GM23338 (cell line): ENCODE measurements around the gene WNK2. TPM values are rescaled to one million over a fixed set of nuclear protein-coding genes. Genes with fewer than 3 reads are reported as not detected.

Experiments used
- ATAC-seq: fragments of 200-7000 bp; cut with Tn5 transposase; 3 replicates; pipeline ENCODE4 v1.9.1; 2020
- DNase-seq: peaks from one replicate; pipeline ENCODE4 v3.0.0-alpha.2; 2015; ENCODE audit warnings: low spot score
- H2AFZ ChIP-seq: fragments of 200-600 bp; sonication (generic); 2 replicates; pipeline ENCODE4 v1.8.0; 2016; ENCODE audit warnings: antibody characterized with exemption, mild to moderate bottlenecking, moderate library complexity
- H3F3A ChIP-seq: fragments of 200-600 bp; sonication (generic); replicated peaks from 2 replicates; pipeline ENCODE4 v1.8.0; 2017; ENCODE audit warnings: antibody characterized with exemption, mixed run types, low read depth
- H3K27ac ChIP-seq: fragments of 200-600 bp; sonication (generic); 2 replicates; pipeline ENCODE4 v1.6.1; 2016; ENCODE audit warnings: low read depth
- H3K27me3 ChIP-seq: fragments of 200-600 bp; sonication (generic); 2 replicates; pipeline ENCODE4 v1.8.0; 2016; ENCODE audit warnings: mild to moderate bottlenecking, mixed run types, moderate library complexity; ENCODE audit not compliant: insufficient read depth
- H3K36me3 ChIP-seq: fragments of 200-600 bp; sonication (generic); 2 replicates; pipeline ENCODE4 v1.8.0; 2016; ENCODE audit warnings: mild to moderate bottlenecking; ENCODE audit not compliant: insufficient read depth
- H3K4me1 ChIP-seq: fragments of 200-600 bp; sonication (generic); 2 replicates; pipeline ENCODE4 v1.8.0; 2016; ENCODE audit warnings: mild to moderate bottlenecking, moderate library complexity; ENCODE audit not compliant: insufficient read depth
- H3K4me2 ChIP-seq: fragments of 200-600 bp; sonication (generic); 2 replicates; pipeline ENCODE4 v1.7.1; 2017; ENCODE audit warnings: mixed run types
- H3K4me3 ChIP-seq: fragments of 200-600 bp; sonication (generic); 2 replicates; pipeline ENCODE4 v1.6.1; 2016; ENCODE audit warnings: mixed run types
- H3K79me2 ChIP-seq: fragments of 200-600 bp; sonication (generic); replicated peaks from 2 replicates; pipeline ENCODE4 v1.8.0; 2017; ENCODE audit warnings: mild to moderate bottlenecking; ENCODE audit not compliant: insufficient read depth
- H3K9me2 ChIP-seq: fragments of 200-600 bp; sonication (generic); 2 replicates; pipeline ENCODE4 v1.8.0; 2017; ENCODE audit not compliant: insufficient read depth
- H4K20me1 ChIP-seq: fragments of 200-600 bp; sonication (generic); replicated peaks from 2 replicates; pipeline ENCODE4 v1.8.0; 2017; ENCODE audit warnings: mild to moderate bottlenecking; ENCODE audit not compliant: insufficient read depth
- H3K27ac Mint-ChIP-seq: 2 replicates; pipeline ENCODE4 v1.8.0; 2020; ENCODE audit warnings: inconsistent platforms, mild to moderate bottlenecking, moderate library complexity, mixed read lengths
- H3K27me3 Mint-ChIP-seq: 3 replicates; pipeline ENCODE4 v1.8.0; 2022; ENCODE audit warnings: low read depth, mild to moderate bottlenecking, moderate library complexity, mixed read lengths, inconsistent platforms; ENCODE audit not compliant: insufficient read depth, poor library complexity
- H3K36me3 Mint-ChIP-seq: 3 replicates; pipeline ENCODE4 v1.8.0; 2021; ENCODE audit warnings: low read depth, mild to moderate bottlenecking, inconsistent platforms, moderate library complexity, mixed read lengths
- H3K4me1 Mint-ChIP-seq: 3 replicates; pipeline ENCODE4 v1.8.0; 2020; ENCODE audit warnings: mild to moderate bottlenecking, inconsistent platforms, mixed read lengths
- H3K4me3 Mint-ChIP-seq: 3 replicates; pipeline ENCODE4 v1.8.0; 2021; ENCODE audit warnings: moderate library complexity, mild to moderate bottlenecking, inconsistent platforms, mixed read lengths
- H3K9me3 Mint-ChIP-seq: 3 replicates; pipeline ENCODE4 v1.8.0; 2020; ENCODE audit warnings: moderate library complexity, mild to moderate bottlenecking, inconsistent platforms, mixed read lengths
- EZH2 ChIP-seq: fragments of 200-600 bp; sonication (generic); IDR thresholded peaks from one replicate; pipeline ENCODE4 v1.8.0; 2017; ENCODE audit warnings: antibody characterized with exemption, mild to moderate bottlenecking, low read depth; ENCODE audit not compliant: unreplicated experiment
- EZH2phosphoT487 ChIP-seq: fragments of 200-600 bp; sonication (generic); IDR thresholded peaks from one replicate; pipeline ENCODE4 v1.8.1; 2018; ENCODE audit warnings: antibody characterized with exemption; ENCODE audit not compliant: unreplicated experiment
- JUNB ChIP-seq: IDR thresholded peaks from one replicate; pipeline ENCODE4 v1.6.1; 2016; ENCODE audit warnings: antibody characterized with exemption; ENCODE audit not compliant: unreplicated experiment
- NANOG ChIP-seq: IDR thresholded peaks from 2 replicates; pipeline ENCODE4 v1.6.1; 2016; ENCODE audit warnings: antibody characterized with exemption, borderline replicate concordance
- POLR2AphosphoS5 ChIP-seq: IDR thresholded peaks from 2 replicates; pipeline ENCODE4 v1.6.1; 2016; ENCODE audit warnings: antibody characterized with exemption, low read depth
- STAT1 ChIP-seq: IDR thresholded peaks from one replicate; pipeline ENCODE4 v1.6.1; 2016; ENCODE audit warnings: antibody characterized with exemption; ENCODE audit not compliant: unreplicated experiment
- ZNF114 ChIP-seq: fragments of 250-450 bp; sonication (Bioruptor Pico); IDR thresholded peaks from 2 replicates; pipeline ENCODE4 v1.5.0; 2020; ENCODE audit warnings: mild to moderate bottlenecking, moderate library complexity
- polyA plus RNA-seq: library from polyadenylated mRNA; unstranded; fragments of >200 nt; fragmentation: Nextera tagmentation; extraction: Ambion mirVana; gene quantifications from 2 replicates; pipeline ENCODE4 v1.2.1, GENCODE V29; 2016
- total RNA-seq: library from RNA; depleted of rRNA; stranded (reverse); fragments of >200 nt; shearing (Covaris generic); gene quantifications from 2 replicates; pipeline ENCODE4 v1.2.3, GENCODE V29; 2014
- TF ChIP-seq, protein P1 (sequence below), 2 experiments: fragments of 200-600 bp in 1 of 2; sonication (generic) in 1 of 2; conservative IDR thresholded peaks; 2 replicates each; pipeline versions ENCODE4 v1.5.1 to v1.6.1; 2016 to 2017; ENCODE audit warnings: antibody characterized with exemption in 2 of 2, low read depth in 2 of 2, mild to moderate bottlenecking in 2 of 2, moderate library complexity in 1 of 2
- TF ChIP-seq, protein P2 (sequence below): IDR thresholded peaks from one replicate; pipeline ENCODE4 v1.6.1; 2018; ENCODE audit warnings: antibody characterized with exemption; ENCODE audit not compliant: unreplicated experiment
- TF ChIP-seq, protein P3 (sequence below): IDR thresholded peaks from 2 replicates; pipeline ENCODE4 v1.6.1; 2016; ENCODE audit warnings: antibody characterized with exemption

The WNK2 gene
- total and polyA plus RNA-seq, 2 experiments from 2014 or later: 56.4 to 102 TPM

DNA sequence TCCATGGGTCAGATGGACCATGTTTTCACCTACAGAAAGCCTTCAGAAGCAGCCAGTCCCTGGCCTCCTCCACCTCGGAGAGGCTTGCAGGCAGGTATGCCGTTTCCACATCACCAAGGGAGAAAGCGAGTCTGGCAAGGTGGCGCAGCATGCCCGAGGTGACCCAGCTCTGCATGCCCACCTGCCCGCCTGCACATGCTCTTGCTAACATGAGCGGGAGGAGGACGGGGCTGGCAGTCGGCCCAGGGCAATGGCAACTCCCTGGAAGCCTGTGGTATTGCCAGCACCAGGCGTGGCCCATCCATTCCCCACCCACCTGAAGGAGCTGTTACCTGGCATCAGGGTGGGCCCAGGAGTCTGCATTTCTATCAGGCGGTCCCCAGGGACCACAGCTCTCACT lies 46.6 kb upstream of the WNK2 start:
- Histone ChIP-seq H3K36me3 (no peaks in the 10 kb centered on the region), H2AFZ (no peak overlapping the region), H3K4me2 (no peak overlapping the region), H4K20me1 (0 out of 2 replicates have a peak, but pooled peaks cover 6% of the 10 kb centered on the region), H3K27ac (no peak overlapping the region), H3F3A (no peaks in the 10 kb centered on the region), H3K27me3 (peaks cover 9% of the 10 kb centered on the region), H3K4me3 (no peak overlapping the region), H3K79me2 (no peaks in the 10 kb centered on the region), H3K4me1 (peaks cover 12% of the 10 kb centered on the region), H3K9me2 (no peaks in the 10 kb centered on the region)
- H3K27me3 Mint-ChIP-seq: peaks cover 19% of the 10 kb centered on the region
- no peaks in the 10 kb centered on the region for H3K9me3 Mint-ChIP-seq
- ATAC-seq (no peak), DNase-seq (no peak)
- H3K36me3 Mint-ChIP-seq: no peaks in the 10 kb centered on the region; the same call in 2 of the 3 replicates
- no peak overlapping the region for H3K4me3 Mint-ChIP-seq
- TF ChIP-seq, protein P1, sequence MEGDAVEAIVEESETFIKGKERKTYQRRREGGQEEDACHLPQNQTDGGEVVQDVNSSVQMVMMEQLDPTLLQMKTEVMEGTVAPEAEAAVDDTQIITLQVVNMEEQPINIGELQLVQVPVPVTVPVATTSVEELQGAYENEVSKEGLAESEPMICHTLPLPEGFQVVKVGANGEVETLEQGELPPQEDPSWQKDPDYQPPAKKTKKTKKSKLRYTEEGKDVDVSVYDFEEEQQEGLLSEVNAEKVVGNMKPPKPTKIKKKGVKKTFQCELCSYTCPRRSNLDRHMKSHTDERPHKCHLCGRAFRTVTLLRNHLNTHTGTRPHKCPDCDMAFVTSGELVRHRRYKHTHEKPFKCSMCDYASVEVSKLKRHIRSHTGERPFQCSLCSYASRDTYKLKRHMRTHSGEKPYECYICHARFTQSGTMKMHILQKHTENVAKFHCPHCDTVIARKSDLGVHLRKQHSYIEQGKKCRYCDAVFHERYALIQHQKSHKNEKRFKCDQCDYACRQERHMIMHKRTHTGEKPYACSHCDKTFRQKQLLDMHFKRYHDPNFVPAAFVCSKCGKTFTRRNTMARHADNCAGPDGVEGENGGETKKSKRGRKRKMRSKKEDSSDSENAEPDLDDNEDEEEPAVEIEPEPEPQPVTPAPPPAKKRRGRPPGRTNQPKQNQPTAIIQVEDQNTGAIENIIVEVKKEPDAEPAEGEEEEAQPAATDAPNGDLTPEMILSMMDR (conservative IDR thresholded peaks at IDR 0.05; ENCODE audit: low read depth in 2 of 2): no peak
- TF ChIP-seq, protein P2, sequence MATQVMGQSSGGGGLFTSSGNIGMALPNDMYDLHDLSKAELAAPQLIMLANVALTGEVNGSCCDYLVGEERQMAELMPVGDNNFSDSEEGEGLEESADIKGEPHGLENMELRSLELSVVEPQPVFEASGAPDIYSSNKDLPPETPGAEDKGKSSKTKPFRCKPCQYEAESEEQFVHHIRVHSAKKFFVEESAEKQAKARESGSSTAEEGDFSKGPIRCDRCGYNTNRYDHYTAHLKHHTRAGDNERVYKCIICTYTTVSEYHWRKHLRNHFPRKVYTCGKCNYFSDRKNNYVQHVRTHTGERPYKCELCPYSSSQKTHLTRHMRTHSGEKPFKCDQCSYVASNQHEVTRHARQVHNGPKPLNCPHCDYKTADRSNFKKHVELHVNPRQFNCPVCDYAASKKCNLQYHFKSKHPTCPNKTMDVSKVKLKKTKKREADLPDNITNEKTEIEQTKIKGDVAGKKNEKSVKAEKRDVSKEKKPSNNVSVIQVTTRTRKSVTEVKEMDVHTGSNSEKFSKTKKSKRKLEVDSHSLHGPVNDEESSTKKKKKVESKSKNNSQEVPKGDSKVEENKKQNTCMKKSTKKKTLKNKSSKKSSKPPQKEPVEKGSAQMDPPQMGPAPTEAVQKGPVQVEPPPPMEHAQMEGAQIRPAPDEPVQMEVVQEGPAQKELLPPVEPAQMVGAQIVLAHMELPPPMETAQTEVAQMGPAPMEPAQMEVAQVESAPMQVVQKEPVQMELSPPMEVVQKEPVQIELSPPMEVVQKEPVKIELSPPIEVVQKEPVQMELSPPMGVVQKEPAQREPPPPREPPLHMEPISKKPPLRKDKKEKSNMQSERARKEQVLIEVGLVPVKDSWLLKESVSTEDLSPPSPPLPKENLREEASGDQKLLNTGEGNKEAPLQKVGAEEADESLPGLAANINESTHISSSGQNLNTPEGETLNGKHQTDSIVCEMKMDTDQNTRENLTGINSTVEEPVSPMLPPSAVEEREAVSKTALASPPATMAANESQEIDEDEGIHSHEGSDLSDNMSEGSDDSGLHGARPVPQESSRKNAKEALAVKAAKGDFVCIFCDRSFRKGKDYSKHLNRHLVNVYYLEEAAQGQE: no peak
- TF ChIP-seq EZH2 (no peak), STAT1 (no peak), NANOG (no peak), EZH2phosphoT487 (no peak)
- TF ChIP-seq, protein P3, sequence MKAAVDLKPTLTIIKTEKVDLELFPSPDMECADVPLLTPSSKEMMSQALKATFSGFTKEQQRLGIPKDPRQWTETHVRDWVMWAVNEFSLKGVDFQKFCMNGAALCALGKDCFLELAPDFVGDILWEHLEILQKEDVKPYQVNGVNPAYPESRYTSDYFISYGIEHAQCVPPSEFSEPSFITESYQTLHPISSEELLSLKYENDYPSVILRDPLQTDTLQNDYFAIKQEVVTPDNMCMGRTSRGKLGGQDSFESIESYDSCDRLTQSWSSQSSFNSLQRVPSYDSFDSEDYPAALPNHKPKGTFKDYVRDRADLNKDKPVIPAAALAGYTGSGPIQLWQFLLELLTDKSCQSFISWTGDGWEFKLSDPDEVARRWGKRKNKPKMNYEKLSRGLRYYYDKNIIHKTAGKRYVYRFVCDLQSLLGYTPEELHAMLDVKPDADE: no peak
- peaks cover 17% of the 10 kb centered on the region for H3K4me1 Mint-ChIP-seq
- H3K27ac Mint-ChIP-seq: no peak overlapping the region

DNA sequence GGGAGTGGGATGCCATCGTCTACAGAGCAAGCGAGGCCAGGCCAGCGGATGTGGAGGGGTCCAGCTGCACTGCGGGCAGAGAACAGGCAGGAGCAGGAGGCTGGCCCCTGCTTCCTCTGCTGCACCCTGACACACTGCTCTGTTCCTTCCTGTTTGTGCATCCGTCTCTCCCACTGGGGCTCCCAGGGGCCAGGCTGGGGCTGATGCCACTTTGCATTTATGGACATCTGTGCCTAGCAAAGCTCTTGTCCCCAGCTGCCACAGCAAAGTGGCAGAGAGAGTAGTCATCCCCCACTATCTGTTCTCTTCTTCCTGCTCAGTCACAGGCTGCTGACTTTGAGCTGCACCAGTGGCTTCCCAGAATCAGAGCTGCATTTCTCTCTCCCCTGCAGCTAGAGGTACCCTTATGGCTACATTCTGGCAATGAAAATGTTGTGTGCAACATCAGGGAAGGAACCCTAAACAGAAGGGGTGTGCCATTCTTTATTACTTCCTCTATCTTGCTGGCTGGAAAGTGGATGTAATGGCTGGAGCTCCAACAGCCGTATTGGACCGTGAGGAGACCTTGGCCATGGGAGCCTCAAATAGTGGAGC lies 45.7 kb upstream of the WNK2 start:
- H3K9me3 Mint-ChIP-seq: no peaks in the 10 kb centered on the region
- no peak overlapping the region for H3K27ac ChIP-seq
- no peak overlapping the region for H3K27ac Mint-ChIP-seq
- peaks cover 16% of the 10 kb centered on the region for H3K27me3 Mint-ChIP-seq
- no peaks in the 10 kb centered on the region for H3K79me2 ChIP-seq
- peaks cover 8% of the 10 kb centered on the region; the same call in 2 of the 3 replicates for H3K4me1 Mint-ChIP-seq
- H3K36me3 ChIP-seq: no peaks in the 10 kb centered on the region
- H3K4me2 ChIP-seq: no peak overlapping the region
- H3K27me3 ChIP-seq: peaks cover 9% of the 10 kb centered on the region
- no peaks in the 10 kb centered on the region; the same call in 2 of the 3 replicates for H3K36me3 Mint-ChIP-seq
- H3K9me2 ChIP-seq: no peaks in the 10 kb centered on the region
- TF ChIP-seq ZNF114 (CRISPR knock-in tag) (no peak), EZH2phosphoT487 (no peak), JUNB (no peak), POLR2AphosphoS5 (no peak), EZH2 (no peak)
- TF ChIP-seq, protein P3: no peak
- ATAC-seq (no peak), DNase-seq (no peak)
- H4K20me1 ChIP-seq: no peaks in the 10 kb centered on the region
- no peaks in the 10 kb centered on the region for H3F3A ChIP-seq
- no peak overlapping the region for H3K4me3 ChIP-seq
- no peak overlapping the region for H2AFZ ChIP-seq
- H3K4me3 Mint-ChIP-seq: no peak overlapping the region
- peaks cover 2% of the 10 kb centered on the region for H3K4me1 ChIP-seq
